ENCODE results near the gene ING5.

GRCh38 chr2:241776336-241777169, 74.7 kb downstream of the ING5 start, which contains the start of gene GAL3ST2:
- TF ChIP-seq POLR2A (IDR thresholded peaks at IDR 0.05; ENCODE audit: low read depth, low read length) (no peak), CTCF (IDR thresholded peaks at IDR 0.05; ENCODE audit: extremely low read depth in 1 of 2, insufficient read depth in 1 of 2, low read depth in 1 of 2, low read length in 2 of 2) (no peak), MAX (IDR thresholded peaks at IDR 0.05; ENCODE audit: insufficient read depth, insufficient read length) (no peak), EZH2 (IDR thresholded peaks at IDR 0.05; ENCODE audit: borderline replicate concordance, low read depth, low read length, severe bottlenecking) (no peak), POLR2AphosphoS5 (IDR thresholded peaks at IDR 0.05; ENCODE audit: insufficient read depth, low read depth, low read length) (no peak), MYC (IDR thresholded peaks at IDR 0.05; ENCODE audit: low read depth, low read length) (no peak), JUN (IDR thresholded peaks at IDR 0.05; ENCODE audit: borderline replicate concordance, insufficient read depth, insufficient read length, low read depth) (no peak), FOS (IDR thresholded peaks at IDR 0.05; ENCODE audit: borderline replicate concordance, insufficient read depth, low read length) (no peak), GATA2 (IDR thresholded peaks at IDR 0.05; ENCODE audit: insufficient read depth, insufficient read length, low read depth, low read length) (no peak)

All from endothelial cell of umbilical vein (primary cell).